Suprapubic skin (tissue), 4 donors: Measurements from ENCODE around the gene RFC2.

ENCODE experiments used
- EP300 ChIP-seq: sonication (generic); formaldehyde crosslinking; IDR thresholded peaks from one replicate; pipeline ENCODE4 v1.6.1; 2017; ENCODE audit warnings: antibody characterized with exemption
- POLR2A ChIP-seq, 2 donors: fragments of 450-650 bp; IDR thresholded peaks; one replicate each; pipeline ENCODE4 v1.6.1; 2017; ENCODE audit warnings: antibody characterized with exemption in 2 of 2, mild to moderate bottlenecking in 2 of 2, moderate library complexity in 2 of 2
- POLR2AphosphoS5 ChIP-seq, 3 donors: sonication (generic); formaldehyde crosslinking; IDR thresholded peaks; one replicate each; pipeline ENCODE4 v1.6.1; 2017; ENCODE audit warnings: antibody characterized with exemption in 3 of 3
- TF ChIP-seq, protein P1 (sequence below), 2 donors: fragments of 200-600 bp in 1 of 2; fragments of 450-650 bp in 1 of 2; sonication (generic) in 1 of 2; IDR thresholded peaks; one replicate each; pipeline ENCODE4 v1.5.1; 2016 to 2019; ENCODE audit warnings: antibody characterized with exemption in 2 of 2, mild to moderate bottlenecking in 1 of 2, moderate library complexity in 1 of 2

DNA sequence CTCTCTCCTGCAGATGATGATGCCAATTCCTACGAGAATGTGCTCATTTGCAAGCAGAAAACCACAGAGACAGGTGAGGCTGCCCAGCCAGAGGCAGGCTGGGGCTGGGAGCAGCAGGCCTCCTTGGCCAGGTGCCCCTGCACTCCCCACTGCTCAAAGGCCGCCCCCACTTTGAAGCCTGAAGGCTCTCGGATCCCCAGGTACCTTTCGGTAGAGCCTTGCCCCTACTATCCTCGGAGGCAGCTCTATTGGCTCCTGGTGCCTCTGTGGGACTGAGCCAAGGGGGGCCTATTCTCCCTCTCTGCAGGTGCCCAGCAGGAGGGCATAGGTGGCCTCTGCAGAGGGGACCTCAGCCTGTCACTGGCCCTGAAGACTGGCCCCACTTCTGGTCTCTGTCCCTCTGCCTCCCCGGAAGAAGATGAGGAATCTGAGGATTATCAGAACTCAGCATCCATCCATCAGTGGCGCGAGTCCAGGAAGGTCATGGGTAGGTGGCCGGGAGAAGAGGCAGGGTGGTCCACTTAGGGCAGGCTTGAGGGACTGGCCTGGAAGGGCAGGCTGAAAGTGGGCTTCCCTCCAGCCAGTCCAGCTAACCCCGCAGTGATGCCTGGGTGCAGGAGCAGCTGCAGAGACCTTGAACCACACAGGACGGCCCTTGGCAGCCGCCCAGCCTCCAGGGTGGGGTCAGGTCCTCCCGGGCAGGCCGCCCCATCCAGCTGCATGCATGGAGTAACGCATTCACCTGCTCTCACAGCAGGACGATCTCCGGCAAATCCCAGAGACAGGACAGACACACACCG lies 30.3 kb downstream of the RFC2 start:
- TF ChIP-seq POLR2A (IDR thresholded peaks at IDR 0.05), result no peak
- TF ChIP-seq, protein P1, sequence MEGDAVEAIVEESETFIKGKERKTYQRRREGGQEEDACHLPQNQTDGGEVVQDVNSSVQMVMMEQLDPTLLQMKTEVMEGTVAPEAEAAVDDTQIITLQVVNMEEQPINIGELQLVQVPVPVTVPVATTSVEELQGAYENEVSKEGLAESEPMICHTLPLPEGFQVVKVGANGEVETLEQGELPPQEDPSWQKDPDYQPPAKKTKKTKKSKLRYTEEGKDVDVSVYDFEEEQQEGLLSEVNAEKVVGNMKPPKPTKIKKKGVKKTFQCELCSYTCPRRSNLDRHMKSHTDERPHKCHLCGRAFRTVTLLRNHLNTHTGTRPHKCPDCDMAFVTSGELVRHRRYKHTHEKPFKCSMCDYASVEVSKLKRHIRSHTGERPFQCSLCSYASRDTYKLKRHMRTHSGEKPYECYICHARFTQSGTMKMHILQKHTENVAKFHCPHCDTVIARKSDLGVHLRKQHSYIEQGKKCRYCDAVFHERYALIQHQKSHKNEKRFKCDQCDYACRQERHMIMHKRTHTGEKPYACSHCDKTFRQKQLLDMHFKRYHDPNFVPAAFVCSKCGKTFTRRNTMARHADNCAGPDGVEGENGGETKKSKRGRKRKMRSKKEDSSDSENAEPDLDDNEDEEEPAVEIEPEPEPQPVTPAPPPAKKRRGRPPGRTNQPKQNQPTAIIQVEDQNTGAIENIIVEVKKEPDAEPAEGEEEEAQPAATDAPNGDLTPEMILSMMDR (IDR thresholded peaks at IDR 0.05), result no peak
- TF ChIP-seq EP300, result no peak
- no peak for TF ChIP-seq POLR2AphosphoS5 (IDR thresholded peaks at IDR 0.05)
